ENCODE data around the gene ZNF296. TPM values are rescaled to one million over a fixed set of nuclear protein-coding genes. Genes with fewer than 3 reads are reported as not detected.

ZNF296 gene
- total RNA-seq, 1 experiment from 2014 or later = 13.8 TPM

DNA sequence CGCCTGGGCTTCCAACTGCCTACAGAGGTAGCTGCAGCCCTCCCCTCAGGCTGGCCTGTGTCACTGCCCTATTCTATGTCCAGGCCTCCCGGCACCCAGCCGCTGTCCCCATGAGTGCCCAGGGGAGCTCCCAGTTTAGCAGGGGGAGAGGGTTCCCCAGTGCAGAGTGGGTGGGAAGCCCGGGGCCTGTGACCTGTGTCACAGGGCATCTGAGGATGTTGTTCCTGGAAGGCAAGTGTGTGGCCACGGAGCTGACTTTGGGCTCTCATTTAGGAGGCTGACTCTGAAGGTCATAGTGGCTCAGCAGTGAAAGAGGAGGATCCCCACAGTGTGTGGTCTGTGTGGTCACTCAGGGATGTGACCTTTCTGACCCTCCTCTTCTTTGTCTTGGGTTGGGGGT lies 41.8 kb upstream of the ZNF296 start:
- Mint-ChIP-seq H3K4me1 (peaks cover 7% of the 10 kb centered on the region; the same call in 1 of the 2 replicates), H3K36me3 (no peaks in the 10 kb centered on the region), H3K27ac (no peak overlapping the region), H3K9me3 (no peaks in the 10 kb centered on the region), H3K4me3 (no peak overlapping the region), H3K27me3 (ENCODE audit: low read depth) (no peaks in the 10 kb centered on the region)
- CTCF ChIA-PET = interaction anchor here (0.7 to 1.9 kb wide), 5 partner anchors 8 to 394 kb away, joined by 3 to 9 read pairs (median 6); partner anchors contain the start of gene PPP1R37
- ATAC-seq (no peak), DNase-seq (ENCODE audit: low spot score) (no peak)
- TF ChIP-seq ZNF671 (CRISPR knock-in tag; IDR thresholded peaks at IDR 0.05) (no peak), MYBL2 (CRISPR knock-in tag; IDR thresholded peaks at IDR 0.05) (no peak), CBFB (CRISPR knock-in tag; IDR thresholded peaks at IDR 0.05; ENCODE audit: low read depth) (no peak), RORB (CRISPR knock-in tag; IDR thresholded peaks at IDR 0.05) (no peak), ATF2 (CRISPR knock-in tag; IDR thresholded peaks at IDR 0.05; ENCODE audit: borderline replicate concordance, low read depth) (no peak), GTF2I (CRISPR knock-in tag; conservative IDR thresholded peaks at IDR 0.05) (no peak), ZNF121 (CRISPR knock-in tag; IDR thresholded peaks at IDR 0.05) (no peak), NFATC4 (CRISPR knock-in tag; IDR thresholded peaks at IDR 0.05) (no peak)
- TF ChIP-seq, protein P1, sequence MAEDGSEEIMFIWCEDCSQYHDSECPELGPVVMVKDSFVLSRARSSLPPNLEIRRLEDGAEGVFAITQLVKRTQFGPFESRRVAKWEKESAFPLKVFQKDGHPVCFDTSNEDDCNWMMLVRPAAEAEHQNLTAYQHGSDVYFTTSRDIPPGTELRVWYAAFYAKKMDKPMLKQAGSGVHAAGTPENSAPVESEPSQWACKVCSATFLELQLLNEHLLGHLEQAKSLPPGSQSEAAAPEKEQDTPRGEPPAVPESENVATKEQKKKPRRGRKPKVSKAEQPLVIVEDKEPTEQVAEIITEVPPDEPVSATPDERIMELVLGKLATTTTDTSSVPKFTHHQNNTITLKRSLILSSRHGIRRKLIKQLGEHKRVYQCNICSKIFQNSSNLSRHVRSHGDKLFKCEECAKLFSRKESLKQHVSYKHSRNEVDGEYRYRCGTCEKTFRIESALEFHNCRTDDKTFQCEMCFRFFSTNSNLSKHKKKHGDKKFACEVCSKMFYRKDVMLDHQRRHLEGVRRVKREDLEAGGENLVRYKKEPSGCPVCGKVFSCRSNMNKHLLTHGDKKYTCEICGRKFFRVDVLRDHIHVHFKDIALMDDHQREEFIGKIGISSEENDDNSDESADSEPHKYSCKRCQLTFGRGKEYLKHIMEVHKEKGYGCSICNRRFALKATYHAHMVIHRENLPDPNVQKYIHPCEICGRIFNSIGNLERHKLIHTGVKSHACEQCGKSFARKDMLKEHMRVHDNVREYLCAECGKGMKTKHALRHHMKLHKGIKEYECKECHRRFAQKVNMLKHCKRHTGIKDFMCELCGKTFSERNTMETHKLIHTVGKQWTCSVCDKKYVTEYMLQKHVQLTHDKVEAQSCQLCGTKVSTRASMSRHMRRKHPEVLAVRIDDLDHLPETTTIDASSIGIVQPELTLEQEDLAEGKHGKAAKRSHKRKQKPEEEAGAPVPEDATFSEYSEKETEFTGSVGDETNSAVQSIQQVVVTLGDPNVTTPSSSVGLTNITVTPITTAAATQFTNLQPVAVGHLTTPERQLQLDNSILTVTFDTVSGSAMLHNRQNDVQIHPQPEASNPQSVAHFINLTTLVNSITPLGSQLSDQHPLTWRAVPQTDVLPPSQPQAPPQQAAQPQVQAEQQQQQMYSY (CRISPR knock-in tag; IDR thresholded peaks at IDR 0.05) = no peak
- POLR2A ChIA-PET = no interaction called here

DNA sequence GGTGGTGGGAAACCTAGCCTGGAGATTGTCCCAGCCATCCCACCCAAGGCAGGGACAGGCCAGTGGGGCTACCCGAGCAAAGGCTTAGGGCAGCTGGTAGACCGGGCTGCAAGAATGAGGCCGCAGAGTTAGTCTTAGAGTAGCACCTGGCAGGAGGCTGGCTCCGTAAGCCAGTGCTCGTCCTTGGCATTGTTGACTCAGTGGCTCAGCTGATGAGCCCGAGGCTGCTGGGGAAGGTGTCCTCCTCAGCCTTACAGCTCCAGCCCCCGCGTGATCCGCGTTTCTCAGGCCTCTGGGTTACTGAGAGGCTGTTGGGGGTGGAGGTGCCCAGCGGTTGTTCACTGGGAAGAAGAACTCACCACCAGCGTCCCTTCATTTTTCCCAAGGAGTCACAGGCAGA lies 41.4 kb upstream of the ZNF296 start:
- H3K36me3 Mint-ChIP-seq = no peaks in the 10 kb centered on the region
- no peaks in the 10 kb centered on the region for H3K27me3 Mint-ChIP-seq (ENCODE audit: low read depth)
- no peak overlapping the region for H3K4me3 Mint-ChIP-seq
- no peak for ATAC-seq
- H3K27ac Mint-ChIP-seq = no peak overlapping the region; the same call in 1 of the 2 replicates
- peaks cover 7% of the 10 kb centered on the region; the same call in 1 of the 2 replicates for H3K4me1 Mint-ChIP-seq
- no peaks in the 10 kb centered on the region for H3K9me3 Mint-ChIP-seq
- no peak for DNase-seq (ENCODE audit: low spot score)
- CTCF ChIA-PET = interaction anchor here (0.7 to 1.9 kb wide), 6 partner anchors 8 to 394 kb away, joined by 3 to 9 read pairs (median 5); partner anchors contain the start of gene PPP1R37
- POLR2A ChIA-PET = no interaction called here
- TF ChIP-seq CBFB (CRISPR knock-in tag; IDR thresholded peaks at IDR 0.05; ENCODE audit: low read depth) (no peak), SOX15 (CRISPR knock-in tag; IDR thresholded peaks at IDR 0.05) (no peak), TEAD1 (CRISPR knock-in tag; IDR thresholded peaks at IDR 0.05) (no peak), ZNF219 (CRISPR knock-in tag; IDR thresholded peaks at IDR 0.05; ENCODE audit: borderline replicate concordance) (no peak), RELA (CRISPR knock-in tag; IDR thresholded peaks at IDR 0.05; ENCODE audit: borderline replicate concordance) (no peak), ETV6 (CRISPR knock-in tag; IDR thresholded peaks at IDR 0.05) (no peak), TP53 (CRISPR knock-in tag; IDR thresholded peaks at IDR 0.05) (no peak), ZNF416 (CRISPR knock-in tag; IDR thresholded peaks at IDR 0.05) (no peak), ZNF396 (CRISPR knock-in tag; IDR thresholded peaks at IDR 0.05; ENCODE audit: borderline replicate concordance) (no peak), TEAD4 (CRISPR knock-in tag; IDR thresholded peaks at IDR 0.05) (no peak), ZBTB21 (CRISPR knock-in tag; IDR thresholded peaks at IDR 0.05; ENCODE audit: borderline replicate concordance) (no peak), ZNF138 (CRISPR knock-in tag; conservative IDR thresholded peaks at IDR 0.05) (no peak), GABPB1 (CRISPR knock-in tag; IDR thresholded peaks at IDR 0.05) (no peak), PRRX2 (CRISPR knock-in tag; IDR thresholded peaks at IDR 0.05) (no peak), ZBTB43 (CRISPR knock-in tag; IDR thresholded peaks at IDR 0.05) (no peak)
- TF ChIP-seq, protein P2, sequence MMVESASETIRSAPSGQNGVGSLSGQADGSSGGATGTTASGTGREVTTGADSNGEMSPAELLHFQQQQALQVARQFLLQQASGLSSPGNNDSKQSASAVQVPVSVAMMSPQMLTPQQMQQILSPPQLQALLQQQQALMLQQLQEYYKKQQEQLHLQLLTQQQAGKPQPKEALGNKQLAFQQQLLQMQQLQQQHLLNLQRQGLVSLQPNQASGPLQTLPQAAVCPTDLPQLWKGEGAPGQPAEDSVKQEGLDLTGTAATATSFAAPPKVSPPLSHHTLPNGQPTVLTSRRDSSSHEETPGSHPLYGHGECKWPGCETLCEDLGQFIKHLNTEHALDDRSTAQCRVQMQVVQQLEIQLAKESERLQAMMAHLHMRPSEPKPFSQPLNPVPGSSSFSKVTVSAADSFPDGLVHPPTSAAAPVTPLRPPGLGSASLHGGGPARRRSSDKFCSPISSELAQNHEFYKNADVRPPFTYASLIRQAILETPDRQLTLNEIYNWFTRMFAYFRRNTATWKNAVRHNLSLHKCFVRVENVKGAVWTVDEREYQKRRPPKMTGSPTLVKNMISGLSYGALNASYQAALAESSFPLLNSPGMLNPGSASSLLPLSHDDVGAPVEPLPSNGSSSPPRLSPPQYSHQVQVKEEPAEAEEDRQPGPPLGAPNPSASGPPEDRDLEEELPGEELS (CRISPR knock-in tag; IDR thresholded peaks at IDR 0.05) = no peak
- TF ChIP-seq, protein P3, sequence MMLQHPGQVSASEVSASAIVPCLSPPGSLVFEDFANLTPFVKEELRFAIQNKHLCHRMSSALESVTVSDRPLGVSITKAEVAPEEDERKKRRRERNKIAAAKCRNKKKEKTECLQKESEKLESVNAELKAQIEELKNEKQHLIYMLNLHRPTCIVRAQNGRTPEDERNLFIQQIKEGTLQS (CRISPR knock-in tag; conservative IDR thresholded peaks at IDR 0.05) = no peak
- TF ChIP-seq, protein P4, sequence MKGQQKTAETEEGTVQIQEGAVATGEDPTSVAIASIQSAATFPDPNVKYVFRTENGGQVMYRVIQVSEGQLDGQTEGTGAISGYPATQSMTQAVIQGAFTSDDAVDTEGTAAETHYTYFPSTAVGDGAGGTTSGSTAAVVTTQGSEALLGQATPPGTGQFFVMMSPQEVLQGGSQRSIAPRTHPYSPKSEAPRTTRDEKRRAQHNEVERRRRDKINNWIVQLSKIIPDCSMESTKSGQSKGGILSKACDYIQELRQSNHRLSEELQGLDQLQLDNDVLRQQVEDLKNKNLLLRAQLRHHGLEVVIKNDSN (CRISPR knock-in tag; IDR thresholded peaks at IDR 0.05) = no peak
- TF ChIP-seq, protein P5, sequence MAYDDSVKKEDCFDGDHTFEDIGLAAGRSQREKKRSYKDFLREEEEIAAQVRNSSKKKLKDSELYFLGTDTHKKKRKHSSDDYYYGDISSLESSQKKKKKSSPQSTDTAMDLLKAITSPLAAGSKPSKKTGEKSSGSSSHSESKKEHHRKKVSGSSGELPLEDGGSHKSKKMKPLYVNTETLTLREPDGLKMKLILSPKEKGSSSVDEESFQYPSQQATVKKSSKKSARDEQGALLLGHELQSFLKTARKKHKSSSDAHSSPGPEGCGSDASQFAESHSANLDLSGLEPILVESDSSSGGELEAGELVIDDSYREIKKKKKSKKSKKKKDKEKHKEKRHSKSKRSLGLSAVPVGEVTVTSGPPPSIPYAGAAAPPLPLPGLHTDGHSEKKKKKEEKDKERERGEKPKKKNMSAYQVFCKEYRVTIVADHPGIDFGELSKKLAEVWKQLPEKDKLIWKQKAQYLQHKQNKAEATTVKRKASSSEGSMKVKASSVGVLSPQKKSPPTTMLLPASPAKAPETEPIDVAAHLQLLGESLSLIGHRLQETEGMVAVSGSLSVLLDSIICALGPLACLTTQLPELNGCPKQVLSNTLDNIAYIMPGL (CRISPR knock-in tag; IDR thresholded peaks at IDR 0.05) = no peak
